GM19240 (cell line): ENCODE measurements around the gene EYS.

Experiments used
- DNase-seq: peaks from one replicate; pipeline ENCODE4 v3.0.0; 2011; ENCODE audit warnings: low spot score; ENCODE audit not compliant: insufficient read length

Gene EYS

GRCh38 chr6:64644024-64644423, 1063.0 kb downstream of the EYS start:
- no peak for DNase-seq

GRCh38 chr6:64630901-64631300, 1076.1 kb downstream of the EYS start:
- no peak for DNase-seq

GRCh38 chr6:64622944-64623343, 1084.1 kb downstream of the EYS start:
- DNase-seq, result no peak

- no peak for DNase-seq
These were observed 1104.0 kb downstream of the EYS start for GRCh38 chr6:64602993-64603392.

GRCh38 chr6:64591676-64592036, 1115.4 kb downstream of the EYS start:
- no peak for DNase-seq

- DNase-seq, result no peak
These were observed 1115.9 kb downstream of the EYS start for GRCh38 chr6:64590965-64591675.

GRCh38 chr6:64589961-64590360, 1117.1 kb downstream of the EYS start:
- no peak for DNase-seq

- no peak for DNase-seq
These were observed 1126.7 kb downstream of the EYS start for GRCh38 chr6:64580346-64580745.

- no peak for DNase-seq
These were observed 1153.7 kb downstream of the EYS start for GRCh38 chr6:64553249-64553786.

GRCh38 chr6:64547594-64548268, 1159.3 kb downstream of the EYS start:
- DNase-seq, result no peak

GRCh38 chr6:64539917-64540316, 1167.1 kb downstream of the EYS start:
- no peak for DNase-seq

GRCh38 chr6:64538722-64539121, 1168.3 kb downstream of the EYS start:
- DNase-seq, result no peak

- no peak for DNase-seq
These were observed 1179.1 kb downstream of the EYS start for GRCh38 chr6:64527899-64528298.

GRCh38 chr6:64522859-64523258, 1184.2 kb downstream of the EYS start:
- DNase-seq, result no peak

- DNase-seq, result no peak
These were observed 1187.0 kb downstream of the EYS start for GRCh38 chr6:64520050-64520449.

GRCh38 chr6:64516393-64516792, 1190.6 kb downstream of the EYS start:
- DNase-seq, result no peak

- no peak for DNase-seq
These were observed 1199.4 kb downstream of the EYS start for GRCh38 chr6:64507661-64508060.

- no peak for DNase-seq
These were observed 1201.7 kb downstream of the EYS start for GRCh38 chr6:64505312-64505711.

GRCh38 chr6:64504503-64504902, 1202.5 kb downstream of the EYS start:
- no peak for DNase-seq

- no peak for DNase-seq
These were observed 1204.2 kb downstream of the EYS start for GRCh38 chr6:64502801-64503200.

- DNase-seq, result no peak
These were observed 1209.4 kb downstream of the EYS start for GRCh38 chr6:64497634-64498033.

GRCh38 chr6:64489763-64490162, 1217.3 kb downstream of the EYS start:
- DNase-seq, result no peak
